ENCODE measurements around the gene OR2V2.

GRCh38 chr5:181205761-181206649, 58.6 kb downstream of the OR2V2 start:
- TF ChIP-seq CTCF (IDR thresholded peaks at IDR 0.05) = no peak
- TF ChIP-seq POLR2A (IDR thresholded peaks at IDR 0.05) = no peak
- TF ChIP-seq EP300 (IDR thresholded peaks at IDR 0.05) = no peak

Data from gastroesophageal sphincter (tissue), 3 donors.